Skeletal muscle cell (primary cell): ENCODE data around the gene OSBPL9.

Experiments
- DNase-seq: peaks from one replicate; pipeline ENCODE4 v3.0.0-alpha.2; 2010; ENCODE audit warnings: low read depth
- H3K4me3 ChIP-seq: 2 replicates; pipeline ENCODE4 v1.5.1; 2011; ENCODE audit warnings: low read depth, mild to moderate bottlenecking, control low read depth, low read length, moderate library complexity

OSBPL9 gene

DNA sequence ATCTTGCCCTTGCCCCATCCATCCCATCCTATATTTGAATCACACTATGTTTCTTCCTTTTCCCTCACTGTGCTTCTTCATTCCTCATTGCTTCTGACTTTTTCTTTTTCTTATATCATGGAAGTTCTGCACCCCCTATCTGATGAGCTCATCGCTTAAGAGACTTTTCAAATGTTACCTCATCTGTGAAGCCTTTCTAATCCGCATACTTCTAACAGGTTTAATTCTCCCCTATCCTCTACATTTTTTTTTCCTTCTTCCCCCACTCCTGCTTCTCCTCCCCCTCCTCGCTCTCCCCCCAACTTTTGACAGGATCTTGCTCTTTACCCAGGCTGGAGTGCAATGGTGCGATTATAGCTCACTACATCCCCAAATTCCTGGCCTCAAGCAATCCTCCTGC is 39.5 kb downstream of the OSBPL9 start:
- no peak overlapping the region for H3K4me3 ChIP-seq
- no peak for DNase-seq

DNA sequence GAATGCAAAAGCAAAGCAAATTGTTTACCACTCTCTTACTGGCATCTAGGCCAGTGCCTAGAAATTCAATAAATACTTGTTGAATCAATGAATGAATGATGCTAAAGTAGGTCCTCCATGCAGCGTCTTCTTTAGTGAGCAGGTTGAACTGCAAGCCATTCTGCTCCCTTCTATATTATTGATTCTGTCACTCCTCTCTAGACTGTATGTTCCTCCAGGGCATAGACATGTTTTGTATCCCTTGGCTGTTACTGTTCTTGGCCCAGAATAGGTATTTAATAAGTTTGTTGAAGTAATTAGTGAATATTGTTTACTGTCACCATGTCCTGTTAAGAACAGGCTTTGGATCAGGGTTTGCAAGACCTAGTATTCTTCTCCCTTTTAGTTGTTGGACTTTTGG is 43.7 kb downstream of the OSBPL9 start:
- no peak overlapping the region for H3K4me3 ChIP-seq
- no peak for DNase-seq

DNA sequence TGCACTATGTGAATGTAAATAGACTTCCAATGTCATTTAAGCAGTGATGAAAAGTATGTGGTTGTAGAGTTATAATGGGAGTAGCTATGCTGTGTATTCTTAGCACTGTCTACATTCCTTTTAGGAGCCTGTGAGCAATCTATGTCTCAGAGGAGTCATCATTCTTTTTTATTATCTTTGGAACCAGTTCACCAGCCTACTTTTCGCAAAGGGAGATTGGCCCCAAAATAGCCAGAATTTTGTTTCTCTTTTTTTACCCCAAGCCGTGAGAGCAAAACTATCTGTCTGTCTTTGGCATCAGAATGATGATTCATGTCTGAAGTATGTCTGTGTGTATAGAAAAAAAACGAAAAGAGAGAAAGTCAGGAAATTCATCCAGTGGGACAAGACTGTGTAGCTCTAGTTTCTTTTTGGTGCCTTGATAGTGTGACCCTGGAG is 44.2 kb downstream of the OSBPL9 start:
- H3K4me3 ChIP-seq = no peak overlapping the region
- DNase-seq = peak; percentile 95

GRCh38 chr1:51663105-51663504 is 46.2 kb downstream of the OSBPL9 start:
- no peak for DNase-seq

DNA sequence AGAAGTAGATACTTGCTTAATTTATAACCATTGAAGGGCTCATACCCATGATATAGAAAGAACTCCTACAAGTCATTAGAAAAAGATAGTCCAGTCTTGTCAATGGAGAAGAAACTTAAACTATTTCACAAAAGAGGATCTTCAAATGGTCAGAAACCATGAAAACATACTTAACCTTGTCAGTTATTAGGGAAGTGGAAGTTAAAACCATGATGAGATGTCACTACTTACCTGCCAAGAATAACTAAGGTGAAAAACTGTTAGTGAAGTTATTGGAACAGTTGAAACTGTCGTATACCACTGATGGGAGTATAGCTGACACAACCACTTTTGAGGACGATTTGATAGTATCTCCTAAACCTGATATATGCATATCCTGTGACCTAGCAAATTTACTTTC is 46.8 kb downstream of the OSBPL9 start:
- no peak for DNase-seq
- H3K4me3 ChIP-seq = no peak overlapping the region

More at GRCh38 chr1:51663105-51663504, 46.2 kb downstream of the OSBPL9 start:
- no peak overlapping the region for H3K4me3 ChIP-seq

- peak; percentile 41 for DNase-seq
Measured at GRCh38 chr1:51664421-51665240, 47.7 kb downstream of the OSBPL9 start.

DNA sequence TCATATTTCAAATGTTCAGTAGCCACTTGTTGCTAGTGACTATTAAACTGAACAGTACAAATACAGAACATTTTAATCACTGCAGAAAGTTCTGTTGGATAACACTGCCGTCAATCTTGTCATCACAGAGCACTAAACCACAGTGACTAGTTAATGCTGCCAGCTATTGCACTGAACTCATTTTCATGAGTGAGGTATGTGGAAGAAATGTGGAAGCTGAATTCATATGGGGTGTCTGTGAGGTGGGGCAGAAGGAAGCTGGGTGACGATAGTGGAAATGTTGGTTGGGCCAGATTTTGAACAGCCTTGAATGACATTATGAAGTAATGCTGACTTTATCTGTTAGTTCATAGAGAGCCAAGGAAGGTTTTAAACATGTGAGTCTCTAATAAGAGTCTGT is 49.6 kb downstream of the OSBPL9 start:
- H3K4me3 ChIP-seq = no peak overlapping the region
- DNase-seq = peak; percentile 79

More at GRCh38 chr1:51664421-51665240, 47.7 kb downstream of the OSBPL9 start:
- no peak overlapping the region for H3K4me3 ChIP-seq

DNA sequence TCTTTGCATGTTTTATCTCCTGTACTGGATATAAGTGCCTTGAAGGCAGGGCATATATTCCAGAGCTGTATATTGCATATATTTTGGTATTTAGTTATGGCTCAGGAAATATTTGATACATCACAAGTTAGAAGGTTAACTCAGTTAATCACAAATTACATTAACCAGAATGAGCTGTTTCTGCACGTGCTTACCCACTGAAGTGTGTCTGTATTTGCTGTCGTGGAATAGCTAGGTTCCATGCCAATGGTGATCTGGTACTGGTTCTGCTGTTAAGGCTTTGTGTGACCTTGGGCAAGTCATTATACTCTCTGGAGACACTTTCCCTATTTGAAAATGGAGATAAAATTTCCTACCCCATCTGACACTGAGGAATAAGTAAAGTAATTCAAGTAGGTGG is 50.7 kb downstream of the OSBPL9 start:
- no peak overlapping the region for H3K4me3 ChIP-seq

GRCh38 chr1:51669272-51669671 is 52.4 kb downstream of the OSBPL9 start:
- no peak overlapping the region for H3K4me3 ChIP-seq
- DNase-seq = no peak

More for the DNA sequence above, 50.7 kb downstream of the OSBPL9 start:
- no peak for DNase-seq

DNA sequence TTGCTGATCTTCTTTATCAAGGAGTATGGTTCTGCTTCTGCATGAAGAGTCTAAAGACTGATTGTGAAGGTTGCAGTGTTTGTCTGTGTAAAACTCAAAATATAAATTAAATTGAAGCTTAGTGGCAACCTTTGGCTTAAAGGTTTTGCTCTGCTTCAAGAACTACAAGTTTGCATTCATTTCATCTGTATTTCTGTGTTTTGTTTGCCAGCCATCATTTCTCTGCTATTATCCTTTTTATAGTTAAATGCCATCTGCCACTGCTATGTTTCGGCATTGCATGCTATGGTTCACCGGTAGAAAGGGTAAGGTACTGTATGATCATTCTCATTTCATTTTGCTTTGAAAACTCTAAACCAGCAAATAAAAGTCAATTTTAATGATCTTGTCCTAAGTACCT is 52.9 kb downstream of the OSBPL9 start:
- no peak overlapping the region for H3K4me3 ChIP-seq
- DNase-seq = no peak

GRCh38 chr1:51671527-51672325 is 54.8 kb downstream of the OSBPL9 start:
- H3K4me3 ChIP-seq = no peak overlapping the region
- peak; percentile 64 for DNase-seq

- no peak for DNase-seq
- no peak overlapping the region for H3K4me3 ChIP-seq
Measured at GRCh38 chr1:51673279-51673678, 56.4 kb downstream of the OSBPL9 start.

DNA sequence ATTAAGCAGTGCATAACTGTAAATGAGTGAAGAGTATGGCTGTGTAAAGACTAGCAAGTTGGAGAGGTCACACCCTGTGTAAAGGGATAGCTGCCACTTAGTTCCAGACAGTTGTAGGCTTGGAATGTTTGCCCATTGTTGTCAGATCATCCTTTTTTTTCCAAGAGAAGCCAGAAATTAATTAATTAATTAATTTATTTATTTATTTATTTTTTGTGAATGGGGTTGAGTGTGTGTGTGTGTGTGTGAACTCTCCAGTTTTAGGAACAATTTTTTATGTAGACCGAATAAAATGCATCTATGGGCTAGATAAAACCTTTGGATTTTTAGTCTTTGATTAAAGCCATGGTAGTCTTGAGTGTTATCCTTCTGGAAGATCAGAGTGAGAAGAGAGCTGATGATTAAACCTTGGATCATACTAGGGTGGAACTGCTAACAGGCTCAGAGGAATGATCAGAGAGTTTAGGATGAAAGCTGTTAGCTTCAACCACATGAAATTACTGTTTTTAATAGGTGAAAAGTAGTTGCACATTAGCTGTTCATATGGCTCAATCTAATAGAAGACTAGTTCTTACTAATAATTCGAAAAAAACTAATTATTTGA is 58.4 kb downstream of the OSBPL9 start:
- no peak for DNase-seq
- no peak overlapping the region for H3K4me3 ChIP-seq

GRCh38 chr1:51679435-51679834 is 62.5 kb downstream of the OSBPL9 start:
- no peak overlapping the region for H3K4me3 ChIP-seq
- DNase-seq = no peak

- DNase-seq = no peak
- no peak overlapping the region for H3K4me3 ChIP-seq
Measured at GRCh38 chr1:51684776-51685175, 67.9 kb downstream of the OSBPL9 start.

- no peak overlapping the region for H3K4me3 ChIP-seq
- no peak for DNase-seq
Measured at GRCh38 chr1:51686450-51686849, 69.6 kb downstream of the OSBPL9 start.

GRCh38 chr1:51689075-51689440 is 72.2 kb downstream of the OSBPL9 start:
- no peak for DNase-seq
- H3K4me3 ChIP-seq = no peak overlapping the region

DNA sequence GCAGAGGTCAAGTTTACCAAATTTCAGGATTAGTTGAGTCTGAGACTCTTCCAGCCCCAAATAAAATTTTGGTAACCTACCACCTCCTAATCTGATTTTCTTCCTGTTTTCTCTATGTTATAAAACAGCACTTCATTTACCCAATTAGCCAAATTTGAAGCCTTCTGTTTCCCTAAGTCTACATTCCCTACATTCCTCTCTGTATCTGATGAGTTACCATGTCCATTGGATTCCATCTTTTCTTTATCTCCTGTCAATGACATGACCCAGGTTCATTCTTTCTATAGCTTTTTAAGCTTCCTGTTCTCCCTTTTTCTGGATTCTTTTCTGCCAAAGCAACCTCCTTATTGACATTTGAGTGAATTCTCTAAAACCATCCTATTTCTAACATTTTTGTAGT is 72.8 kb downstream of the OSBPL9 start:
- no peak overlapping the region for H3K4me3 ChIP-seq
- no peak for DNase-seq

- no peak overlapping the region for H3K4me3 ChIP-seq
- peak; percentile 84 for DNase-seq
Measured at GRCh38 chr1:51690285-51690961, 73.5 kb downstream of the OSBPL9 start.

GRCh38 chr1:51691920-51692319 is 75.0 kb downstream of the OSBPL9 start:
- H3K4me3 ChIP-seq = no peak overlapping the region
- no peak for DNase-seq
